NCI-H748 treated with DMSO at 0.1 percent for 48 hours (cell line): Measurements from ENCODE around the gene APOM.

Experiments
- DNase-seq: peaks from one replicate; lab custom pipeline; 2025; lab: John Stamatoyannopoulos, UW

Gene APOM

DNA sequence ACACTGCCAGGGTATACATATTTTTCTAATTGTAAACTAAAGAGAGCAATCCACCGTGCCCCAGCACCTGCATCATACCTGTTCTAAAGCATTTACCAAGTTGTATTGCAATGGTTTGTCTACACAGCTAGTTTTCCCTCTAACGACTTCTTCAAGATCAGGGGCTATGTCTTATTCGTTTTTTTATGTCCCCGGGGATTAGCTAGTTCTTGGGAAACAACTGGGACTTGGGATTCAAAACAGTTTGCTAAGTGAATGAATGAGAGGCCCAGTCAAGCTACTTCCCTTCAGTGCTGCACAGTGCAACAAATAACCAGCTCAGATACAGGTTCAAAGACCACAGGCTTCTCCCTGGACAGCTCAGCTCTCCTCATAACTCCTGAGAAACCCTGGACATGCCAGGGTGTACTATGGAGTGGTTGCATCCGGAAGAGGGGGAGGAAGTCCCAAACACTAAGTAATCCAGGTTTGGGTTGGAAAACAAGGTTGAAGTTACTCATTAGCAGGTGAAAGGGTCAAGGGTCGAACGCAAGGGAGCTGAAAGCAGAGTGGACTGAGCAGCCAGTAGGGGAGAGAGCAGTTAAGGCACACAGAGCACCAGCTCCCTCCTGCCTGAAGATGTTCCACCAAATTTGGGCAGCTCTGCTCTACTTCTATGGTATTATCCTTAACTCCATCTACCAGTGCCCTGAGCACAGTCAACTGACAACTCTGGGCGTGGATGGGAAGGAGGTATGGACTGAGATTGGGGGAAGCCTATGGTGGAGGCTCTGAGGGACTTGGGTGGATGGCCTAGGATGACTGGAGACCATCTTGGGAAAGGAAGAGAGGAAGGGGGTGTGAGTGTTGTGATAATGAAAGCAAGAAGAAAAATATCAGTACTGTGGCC lies at the start of gene APOM:
Gene APOM, plus strand, starts transcription at position 546 of the 889 bp plus-strand sequence. Its CDS starts 73 bp downstream, at position 619.
- no peak for DNase-seq

DNA sequence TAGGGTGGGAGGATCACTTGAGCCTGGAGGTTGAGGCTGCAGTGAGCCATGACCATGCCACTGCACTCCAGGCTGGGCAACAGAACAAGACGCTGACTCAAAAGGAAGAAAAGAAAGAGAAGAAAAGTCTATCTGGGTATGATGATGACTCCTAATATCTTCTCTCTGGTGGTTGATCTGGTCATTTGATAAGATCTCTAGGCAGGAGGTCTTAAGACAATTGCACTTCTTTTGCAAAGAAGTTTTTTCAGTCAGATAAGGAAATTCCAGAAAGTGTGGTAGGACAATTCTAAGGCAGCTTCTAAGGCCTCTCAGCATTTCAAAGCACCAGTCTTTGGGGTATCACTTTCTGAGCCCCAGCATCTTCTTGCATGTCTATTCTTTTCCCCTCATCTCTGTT lies 48.4 kb upstream of the APOM start:
- DNase-seq: no peak

DNA sequence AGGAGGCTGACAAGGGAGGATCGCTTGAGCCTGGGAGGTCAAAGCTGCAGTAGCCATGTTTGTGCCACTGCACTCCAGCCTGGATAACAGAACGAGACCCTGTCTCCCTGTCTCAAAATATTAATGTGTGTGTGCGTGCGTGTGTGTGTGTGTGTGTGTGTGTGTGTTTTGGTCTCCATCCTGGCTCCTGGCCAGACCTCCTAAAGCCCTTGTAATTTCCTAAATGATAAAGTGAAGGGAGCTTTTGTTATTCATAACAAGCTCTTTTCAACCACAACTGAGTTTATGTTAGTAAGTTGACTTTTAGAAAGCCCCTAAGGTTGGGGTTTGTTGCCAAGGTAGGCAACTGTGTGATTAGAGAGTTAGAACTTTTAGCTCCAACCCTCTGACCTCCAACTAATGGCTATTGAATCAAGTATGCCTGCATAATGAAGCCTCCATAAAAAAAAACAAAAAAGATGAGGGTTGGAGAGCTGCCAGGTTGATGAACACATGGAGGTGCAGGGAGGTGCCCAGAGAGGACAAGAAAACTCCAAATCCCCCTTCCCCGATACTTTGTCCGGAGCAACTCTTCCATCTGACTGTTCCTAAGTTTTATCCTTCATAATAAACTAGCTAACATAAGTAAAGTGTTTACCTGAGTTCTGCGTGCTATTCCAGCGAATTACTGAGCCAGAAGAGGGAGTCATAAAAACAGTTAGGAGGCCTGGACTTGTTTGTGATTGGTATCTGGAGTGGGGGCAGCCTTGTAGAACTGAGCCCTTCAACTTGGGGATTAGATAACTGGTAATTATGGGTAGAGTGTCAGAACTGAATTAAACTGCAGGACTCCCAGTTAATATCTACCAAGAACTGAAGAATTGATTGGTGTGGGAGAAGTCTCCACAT lies 45.9 kb upstream of the APOM start:
- DNase-seq: peak; percentile 98

DNA sequence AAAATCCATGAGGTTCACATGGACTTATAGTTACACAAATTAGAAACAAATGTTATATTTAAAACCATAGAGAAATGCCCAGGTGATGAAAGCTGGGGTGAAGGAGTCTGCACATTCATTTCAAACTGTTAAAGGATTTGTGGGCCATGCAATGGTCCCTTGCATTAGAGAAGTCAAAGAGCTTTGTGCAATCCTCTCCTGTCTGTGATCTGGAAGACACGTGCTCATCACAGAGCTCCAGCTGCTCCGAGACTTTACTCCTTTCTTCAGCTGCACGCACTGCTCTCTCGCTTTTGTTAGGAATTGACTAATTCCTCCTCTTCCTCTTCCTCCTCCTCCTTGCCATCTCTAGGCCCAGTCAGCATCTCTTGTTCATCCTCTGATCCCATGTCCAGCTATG lies 44.7 kb upstream of the APOM start:
- DNase-seq: no peak

DNA sequence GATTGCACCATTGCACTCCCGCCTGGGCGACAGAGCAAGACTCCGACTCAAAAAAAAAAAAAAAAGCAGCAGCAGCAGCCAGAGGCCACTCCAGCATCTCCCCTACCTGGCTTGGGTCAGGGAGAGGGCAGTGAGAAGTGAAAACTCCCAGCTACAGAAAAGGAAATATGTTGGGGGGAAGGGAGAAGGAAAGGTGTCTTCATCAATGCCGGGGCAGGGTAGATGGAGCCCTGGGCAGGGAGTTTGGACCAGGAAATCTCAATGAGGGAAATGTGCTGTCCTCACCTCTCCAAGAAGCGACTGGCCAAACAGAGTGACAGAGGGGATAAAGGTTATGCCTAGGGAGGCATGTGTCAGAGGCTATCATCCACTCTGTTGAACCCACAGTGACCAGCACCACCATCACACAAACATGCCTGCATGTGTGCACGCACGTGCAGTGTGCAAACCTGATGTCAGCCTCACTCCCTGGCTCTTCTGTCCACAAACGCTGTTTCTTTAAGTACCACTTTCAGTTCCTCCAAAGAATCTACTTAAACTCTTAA lies 41.5 kb upstream of the APOM start:
- DNase-seq: no peak

DNA sequence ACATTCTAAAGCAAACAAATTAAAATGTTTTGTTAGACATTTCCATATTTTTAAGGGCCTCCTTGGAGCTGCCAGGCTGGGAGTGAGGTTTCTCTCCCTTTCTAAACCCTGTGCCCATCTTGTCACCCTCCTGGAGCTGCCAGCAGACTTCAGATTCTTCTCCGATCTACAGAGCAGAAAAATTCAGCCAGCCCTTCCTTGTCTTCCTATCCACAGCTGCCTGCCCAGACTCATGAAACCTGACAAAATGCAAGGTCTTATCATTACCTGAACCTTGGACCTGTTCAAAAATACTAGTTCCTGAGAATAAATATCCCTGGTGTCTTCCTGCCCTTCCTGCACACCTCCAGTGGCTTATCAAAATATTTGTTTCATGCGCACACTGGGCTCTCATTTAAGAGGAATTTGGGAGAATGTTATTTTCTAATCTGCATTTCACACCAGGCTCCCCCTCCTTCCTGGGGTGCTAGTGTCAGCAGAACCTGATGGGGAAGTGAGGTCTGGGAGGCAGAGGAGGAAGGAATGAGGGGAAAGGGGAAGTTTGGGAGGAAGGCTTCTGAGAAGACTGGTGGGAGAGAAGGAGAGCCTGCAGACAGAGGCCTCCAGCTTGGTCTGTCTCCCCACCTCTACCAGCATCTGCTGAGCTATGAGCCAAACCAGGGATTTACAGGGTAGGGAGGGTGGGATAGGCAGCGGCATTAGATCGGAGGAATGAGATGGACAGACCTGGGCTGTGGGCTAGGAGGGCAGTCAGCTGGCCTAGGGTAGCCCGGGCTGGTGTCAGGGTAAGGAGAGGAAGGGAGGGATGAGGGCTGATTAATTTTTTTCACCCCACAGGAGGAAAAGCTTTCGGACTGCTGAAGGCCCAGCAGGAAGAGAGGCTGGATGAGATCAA lies 40.8 kb upstream of the APOM start, which contains the start of gene AIF1:
Gene AIF1, plus strand, starts transcription at position 551 of the 895 bp plus-strand sequence. Its CDS starts 96 bp downstream, at position 647.
- no peak for DNase-seq

DNA sequence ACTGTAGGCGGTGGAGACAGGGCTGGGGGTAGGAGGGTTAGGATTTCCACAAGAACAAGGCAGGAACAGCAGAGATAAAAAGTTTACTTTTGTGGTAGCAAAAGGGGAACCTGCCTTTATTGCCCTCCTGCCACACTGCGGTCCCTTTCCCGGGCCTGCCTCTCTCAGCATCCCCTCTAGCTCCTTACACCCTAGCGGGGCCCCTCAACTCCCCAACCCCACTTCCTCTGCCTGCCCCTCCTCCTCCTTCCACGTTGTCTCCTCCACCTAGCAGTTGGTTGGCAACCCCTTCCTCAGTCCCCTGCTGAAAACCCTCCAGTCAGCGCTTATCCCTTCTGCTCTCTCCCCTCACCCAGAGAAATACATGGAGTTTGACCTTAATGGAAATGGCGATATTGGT lies 39.9 kb upstream of the APOM start:
- DNase-seq: no peak

DNA sequence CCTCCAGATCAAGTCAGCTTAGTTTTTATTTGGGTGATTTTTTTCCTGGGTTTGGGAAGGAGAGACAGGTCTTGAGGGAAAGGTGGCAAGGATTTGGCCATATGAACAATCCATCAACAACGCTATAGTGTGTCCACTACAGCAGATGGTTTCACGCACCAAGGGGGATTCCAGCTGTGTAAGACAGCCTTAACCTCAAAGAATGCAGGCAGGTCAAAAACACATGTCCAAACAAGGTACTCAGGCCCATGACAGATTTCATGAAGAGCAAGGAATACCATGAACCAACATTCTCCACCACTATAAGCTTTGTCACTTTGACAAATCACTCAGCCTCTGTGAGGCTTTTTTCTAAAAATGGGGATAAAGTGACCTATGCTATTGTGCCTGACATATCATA lies 38.7 kb upstream of the APOM start:
- no peak for DNase-seq

DNA sequence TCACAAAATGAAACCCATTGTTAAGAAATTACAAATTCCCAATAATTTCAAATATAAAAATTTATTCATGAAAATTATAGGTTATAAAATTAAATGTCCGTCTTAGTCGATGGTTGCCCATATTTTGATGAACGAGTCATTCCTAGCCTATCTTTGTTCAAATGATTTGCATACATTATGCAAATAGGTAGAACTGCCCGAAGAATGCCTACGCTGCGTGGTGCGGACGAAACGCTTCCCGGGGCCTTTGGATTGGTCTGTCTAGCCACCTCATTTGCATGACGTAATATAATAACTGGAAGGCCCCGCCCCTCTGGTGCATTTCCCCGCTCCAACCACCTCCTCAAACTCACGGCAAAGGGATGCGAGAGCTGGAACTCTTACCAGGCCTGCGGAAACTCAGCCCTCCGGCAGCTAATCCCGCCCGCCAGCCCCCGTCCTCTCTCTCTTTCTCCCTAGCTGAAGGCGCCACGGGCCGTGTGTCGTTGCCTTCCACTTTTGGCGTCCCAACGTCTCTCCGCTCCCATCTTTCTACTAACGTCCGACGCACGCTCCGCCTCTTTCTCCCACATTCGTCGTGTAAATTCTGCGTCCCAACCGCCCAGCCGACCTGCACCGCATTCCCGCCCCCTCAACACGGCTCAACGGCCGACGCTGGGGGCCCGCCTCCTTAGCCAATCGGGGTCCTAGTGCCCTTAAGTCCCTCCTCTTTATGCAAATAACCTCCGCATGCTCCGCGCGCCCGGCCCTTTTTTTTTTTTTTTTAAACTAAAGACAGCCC lies 35.7 kb upstream of the APOM start:
- DNase-seq: peak; percentile 99

DNA sequence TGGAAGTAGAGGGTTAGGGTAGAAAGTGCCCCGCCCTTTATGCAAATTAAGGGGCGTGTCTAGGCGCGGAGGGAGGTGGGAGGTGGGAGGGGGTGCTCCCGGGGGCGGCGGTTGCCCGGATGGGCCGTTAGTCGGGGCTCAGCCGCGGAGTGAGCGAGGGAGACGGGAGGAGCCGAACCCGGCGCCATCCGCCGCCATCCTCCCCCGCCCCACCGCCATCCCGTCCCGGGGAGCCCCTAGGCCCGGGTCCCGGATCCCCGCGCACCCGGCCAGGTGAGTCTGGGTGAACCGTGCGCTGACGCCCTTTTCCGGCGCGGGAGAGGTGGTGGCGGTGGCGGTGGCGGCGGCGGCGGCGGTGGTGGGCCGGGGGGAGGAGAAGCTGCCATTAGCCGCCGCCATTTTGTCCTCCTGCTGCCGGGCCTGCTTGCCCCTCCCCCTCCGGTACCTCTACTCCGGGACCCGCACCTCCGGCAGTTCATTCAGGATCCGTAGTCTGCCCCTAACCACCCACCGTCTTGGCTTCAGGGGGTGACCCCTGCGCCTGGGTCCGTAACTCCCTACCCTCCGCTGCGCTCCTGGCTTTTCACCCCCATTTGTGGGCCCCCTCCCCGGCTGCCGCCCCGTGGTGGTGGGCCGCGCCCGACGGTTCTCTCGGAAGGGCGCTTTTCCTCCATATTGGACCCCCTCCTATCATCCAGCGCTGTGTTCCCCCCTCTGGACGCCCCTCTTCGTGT lies 34.9 kb upstream of the APOM start, which contains the start of gene PRRC2A:
Gene PRRC2A, plus strand, starts transcription at position 130 of the 734 bp plus-strand sequence. CDS start 2,075 bp downstream, outside the sequence.
- peak; percentile 64 for DNase-seq

DNA sequence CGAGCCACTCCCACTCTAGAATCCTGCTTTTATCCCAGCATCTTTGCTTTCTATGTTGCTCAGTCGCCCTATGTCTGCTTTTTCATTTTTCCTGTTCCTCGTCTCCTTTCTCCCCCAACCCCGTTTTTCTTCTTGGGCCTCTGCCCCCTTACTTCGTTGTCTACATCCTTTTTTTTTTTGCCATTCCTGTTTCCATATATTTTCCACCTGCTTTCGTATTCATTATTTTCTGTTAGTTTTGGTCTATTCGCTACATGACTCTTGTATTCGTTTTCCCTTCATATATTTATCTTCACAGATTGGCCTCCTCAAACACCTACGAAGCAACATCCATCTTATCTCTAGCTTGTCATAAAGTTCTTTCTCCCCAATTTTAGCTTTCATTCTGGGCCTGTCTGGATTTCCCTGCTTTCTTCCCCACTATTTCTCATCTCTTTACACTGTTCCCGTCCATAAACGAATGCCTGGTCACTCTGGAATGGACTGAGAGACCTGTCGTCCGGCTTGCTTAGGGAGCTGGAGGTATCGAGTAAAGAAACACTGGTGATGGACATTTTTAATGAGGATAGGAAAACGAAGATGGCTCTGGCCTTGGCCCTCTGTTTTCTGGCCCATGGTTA lies 34.3 kb upstream of the APOM start:
- no peak for DNase-seq

DNA sequence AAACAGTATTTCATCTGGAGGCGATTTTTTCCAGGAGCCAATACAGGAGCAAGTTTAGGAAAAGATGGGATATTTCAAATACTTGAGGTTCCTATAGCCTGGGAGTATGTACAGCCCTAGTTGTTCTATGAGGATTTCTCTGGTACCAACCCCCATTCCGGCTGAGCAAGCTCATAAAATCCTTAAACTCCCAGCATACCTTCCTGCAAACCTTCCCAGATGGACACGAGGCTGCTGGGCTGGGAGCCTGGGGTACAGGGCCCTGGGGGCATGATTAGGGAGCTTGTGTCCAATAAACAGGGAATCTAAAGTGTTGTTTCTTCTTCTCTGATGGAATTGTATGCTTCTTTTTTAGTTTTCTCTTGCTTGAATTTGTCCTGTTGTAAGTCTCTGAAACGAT lies 33.7 kb upstream of the APOM start:
- DNase-seq: no peak

DNA sequence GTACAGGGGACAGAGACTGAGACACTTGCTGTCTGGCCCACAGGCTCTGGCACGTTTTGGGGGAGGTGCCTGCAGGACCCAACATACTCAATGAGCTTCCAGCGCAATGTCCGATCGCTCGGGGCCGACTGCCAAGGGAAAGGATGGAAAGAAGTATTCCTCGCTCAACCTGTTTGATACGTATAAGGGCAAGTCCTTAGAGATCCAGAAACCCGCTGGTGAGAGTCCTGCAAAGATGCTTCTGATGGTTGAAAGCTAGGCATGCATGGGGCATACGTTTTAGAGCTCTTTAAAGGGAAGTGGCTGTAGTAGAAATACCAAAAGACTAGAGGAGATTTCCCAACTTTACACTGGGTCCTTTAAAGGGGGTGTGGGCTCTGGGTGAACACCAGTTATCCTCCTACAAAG lies 33.0 kb upstream of the APOM start:
- no peak for DNase-seq

DNA sequence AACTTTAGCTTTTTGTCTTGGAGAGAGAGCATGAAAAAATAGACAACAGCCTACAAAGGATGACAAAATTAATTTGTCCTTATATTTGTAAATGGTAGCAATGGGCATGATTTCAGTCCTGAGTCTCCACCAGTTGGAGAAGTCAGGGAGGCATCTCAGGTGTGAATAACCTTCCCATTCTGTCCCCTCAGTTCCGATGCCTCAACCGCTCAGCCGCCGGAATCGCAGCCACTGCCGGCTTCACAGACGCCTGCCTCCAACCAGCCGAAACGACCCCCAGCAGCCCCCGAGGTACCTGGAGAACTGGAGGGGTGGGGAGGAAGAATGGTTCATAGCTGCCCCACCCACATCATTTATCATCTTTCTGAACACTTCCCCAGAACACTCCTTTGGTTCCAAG lies 31.6 kb upstream of the APOM start:
- DNase-seq: no peak

DNA sequence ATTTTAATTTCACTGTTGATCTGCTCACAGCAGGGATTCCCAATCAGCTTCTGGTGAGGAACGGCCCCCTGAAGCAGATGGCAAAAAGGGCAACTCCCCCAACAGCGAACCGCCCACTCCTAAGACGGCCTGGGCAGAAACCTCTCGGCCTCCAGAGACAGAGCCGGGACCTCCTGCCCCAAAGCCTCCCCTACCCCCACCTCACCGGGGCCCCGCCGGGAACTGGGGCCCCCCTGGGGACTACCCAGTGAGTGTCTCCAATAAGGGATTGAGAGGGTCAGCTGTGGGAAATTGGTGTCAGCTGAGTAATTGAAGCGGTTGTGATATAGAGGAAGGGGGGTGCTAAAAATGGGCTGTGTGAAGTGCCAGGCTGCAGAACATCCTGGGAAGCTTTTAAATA lies 28.7 kb upstream of the APOM start:
- DNase-seq: no peak

DNA sequence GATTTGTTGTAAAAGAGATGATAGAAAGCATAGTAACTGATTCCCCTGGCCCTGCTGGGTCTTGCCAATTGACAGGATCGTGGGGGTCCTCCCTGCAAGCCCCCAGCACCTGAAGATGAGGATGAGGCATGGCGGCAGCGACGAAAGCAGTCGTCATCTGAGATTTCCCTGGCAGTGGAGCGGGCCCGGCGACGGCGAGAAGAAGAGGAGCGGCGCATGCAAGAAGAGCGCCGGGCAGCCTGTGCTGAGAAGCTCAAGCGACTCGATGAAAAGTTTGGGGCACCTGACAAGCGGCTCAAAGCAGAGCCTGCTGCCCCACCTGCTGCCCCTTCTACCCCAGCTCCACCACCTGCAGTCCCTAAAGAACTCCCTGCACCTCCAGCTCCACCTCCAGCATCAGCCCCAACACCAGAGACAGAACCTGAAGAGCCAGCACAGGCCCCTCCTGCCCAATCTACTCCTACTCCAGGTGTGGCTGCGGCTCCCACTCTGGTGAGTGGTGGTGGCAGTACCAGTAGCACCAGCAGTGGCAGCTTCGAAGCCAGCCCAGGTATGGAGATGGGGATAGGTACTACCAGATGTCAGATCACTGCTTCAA lies 27.9 kb upstream of the APOM start:
- DNase-seq: no peak

DNA sequence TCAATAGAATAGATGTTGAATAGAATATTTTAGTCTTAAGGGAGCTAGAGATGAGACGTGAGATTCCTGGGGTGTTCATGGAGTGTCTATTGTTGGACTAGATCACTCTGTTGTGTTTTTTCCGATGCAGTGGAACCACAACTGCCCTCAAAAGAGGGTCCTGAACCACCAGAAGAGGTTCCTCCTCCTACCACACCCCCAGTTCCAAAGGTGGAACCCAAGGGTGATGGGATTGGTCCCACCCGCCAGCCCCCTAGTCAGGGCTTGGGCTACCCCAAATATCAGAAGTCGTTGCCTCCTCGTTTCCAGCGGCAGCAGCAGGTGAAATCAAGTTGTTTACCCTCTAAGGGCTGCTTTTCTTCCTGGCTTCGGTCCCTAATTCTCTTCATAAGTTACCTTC lies 26.7 kb upstream of the APOM start:
- no peak for DNase-seq

DNA sequence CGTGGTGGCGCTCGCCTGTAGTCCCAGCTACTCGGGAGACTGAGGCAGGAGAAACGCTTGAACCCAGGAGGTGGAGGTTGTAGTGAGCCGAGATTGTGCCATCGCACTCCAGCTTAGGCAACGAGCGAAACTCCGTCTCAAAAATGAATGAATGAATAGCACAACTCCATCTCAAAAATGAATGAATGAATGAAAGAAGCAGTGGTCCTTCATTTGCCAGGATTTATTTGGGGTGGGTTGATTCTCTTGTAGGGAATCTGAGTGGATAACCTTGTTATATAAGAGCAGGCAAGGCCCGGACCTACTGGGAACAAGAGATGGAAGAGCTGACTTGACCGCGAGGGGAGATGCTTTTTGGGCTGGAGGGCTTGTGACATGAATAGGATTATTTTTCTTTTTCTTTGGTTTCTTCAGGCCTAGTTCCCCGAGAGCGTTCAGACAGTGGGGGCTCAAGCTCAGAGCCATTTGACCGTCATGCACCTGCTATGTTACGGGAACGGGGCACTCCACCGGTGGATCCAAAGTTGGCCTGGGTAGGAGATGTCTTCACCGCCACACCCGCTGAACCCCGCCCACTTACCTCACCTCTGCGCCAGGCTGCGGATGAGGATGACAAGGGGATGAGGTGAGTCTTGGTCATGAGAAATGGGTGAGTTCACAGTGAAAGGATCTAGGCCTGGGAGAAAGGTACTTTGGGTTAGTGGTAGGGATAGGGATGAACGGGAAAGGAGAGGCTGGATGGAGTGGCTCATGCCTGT lies 25.3 kb upstream of the APOM start:
- no peak for DNase-seq
